Measurements from ENCODE around the gene JAM3. TPM values are rescaled to one million over a fixed set of nuclear protein-coding genes. Genes with fewer than 3 reads are reported as not detected.

The JAM3 gene
- total and polyA plus RNA-seq, 2 experiments from 2014 or later, result 46.2 to 63.7 TPM

DNA sequence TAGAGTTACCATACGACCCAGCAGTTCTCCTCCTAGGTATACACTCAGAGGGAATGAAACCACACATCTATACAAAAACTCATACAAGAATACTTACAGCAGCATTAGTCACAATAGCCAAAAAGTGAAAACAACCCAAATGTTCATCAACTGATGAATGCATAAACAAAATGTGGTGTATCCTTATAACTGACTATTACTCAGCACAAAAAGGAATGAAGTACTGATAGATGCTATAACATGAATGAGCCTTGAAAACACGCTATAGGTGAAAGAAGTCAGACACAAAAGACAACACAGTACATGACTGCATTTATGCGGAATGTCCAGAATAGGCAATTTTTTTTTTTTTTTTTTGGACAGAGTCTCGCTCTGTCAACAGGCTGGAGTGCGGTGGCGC, 131.8 kb downstream of the JAM3 start:
- no peak overlapping the region for H2AFZ ChIP-seq
- no peak overlapping the region for H3K4me3 ChIP-seq
- H4K20me1 ChIP-seq (ENCODE audit: insufficient read depth), result no peaks in the 10 kb centered on the region
- H3K9me2 ChIP-seq (ENCODE audit: insufficient read depth), result no peaks in the 10 kb centered on the region
- H3K27me3 ChIP-seq (replicated peaks; ENCODE audit: insufficient read depth), result no peaks in the 10 kb centered on the region
- no peak overlapping the region for H3K4me2 ChIP-seq (ENCODE audit: unreplicated experiment)
- no peaks in the 10 kb centered on the region for H3K9me3 ChIP-seq (ENCODE audit: low read depth)
- WGBS, 2 experiments (ENCODE audit: low coverage in 1 of 2, low lambda C conversion rate in 2 of 2, missing lambda C conversion rate in 2 of 2), result 90 to 92% methylated on average over 6 of the region's 6 CpGs
- in situ Hi-C loops (cut with MboI), result no loop called here
- no peak overlapping the region for H3K27ac ChIP-seq
- no peaks in the 10 kb centered on the region for H3K79me2 ChIP-seq (ENCODE audit: insufficient read depth)
- H3K4me1 ChIP-seq (ENCODE audit: insufficient read depth), result no peaks in the 10 kb centered on the region
- H3K36me3 ChIP-seq (ENCODE audit: low read depth), result peaks cover 23% of the 10 kb centered on the region
- H3F3A ChIP-seq (ENCODE audit: insufficient read depth), result no peaks in the 10 kb centered on the region
- no peak for TF ChIP-seq EZH2 (IDR thresholded peaks at IDR 0.05; ENCODE audit: insufficient read depth, poor library complexity, severe bottlenecking)
- TF ChIP-seq EZH2phosphoT487 (IDR thresholded peaks at IDR 0.05; ENCODE audit: insufficient read depth, low read depth), result no peak
- DNase-seq, result no peak
- no peak overlapping the region for H3K9ac ChIP-seq

Other genes with a start within 250 kb of the JAM3 start
- not detected in 2 replicates for gene SPATA19, start 223.6 kb upstream of the JAM3 start, total RNA-seq (2014; rRNA removed; shearing (Covaris generic))
- gene SPATA19, start 223.6 kb upstream of the JAM3 start, polyA plus RNA-seq (2016; fragmentation: Nextera tagmentation; extraction: Ambion mirVana), result not detected in 2 replicates
- 0.51 TPM in 1 of 2 replicates, not detected in the other for gene IGSF9B, start 112.1 kb upstream of the JAM3 start, total RNA-seq (2014; rRNA removed; shearing (Covaris generic))
- gene IGSF9B, start 112.1 kb upstream of the JAM3 start, polyA plus RNA-seq (2016; fragmentation: Nextera tagmentation; extraction: Ambion mirVana), result 0.04 TPM in 1 of 2 replicates, not detected in the other
- gene NCAPD3, start 154.9 kb downstream of the JAM3 start, total RNA-seq (2014; rRNA removed; shearing (Covaris generic)), result 9.0 and 13.3 TPM in 2 replicates
- 13.6 and 16.3 TPM in 2 replicates for gene NCAPD3, start 154.9 kb downstream of the JAM3 start, polyA plus RNA-seq (2016; fragmentation: Nextera tagmentation; extraction: Ambion mirVana)
- gene VPS26B, start 155.6 kb downstream of the JAM3 start, total RNA-seq (2014; rRNA removed; shearing (Covaris generic)), result 36.9 and 40.3 TPM in 2 replicates
- 27.4 and 28.7 TPM in 2 replicates for gene VPS26B, start 155.6 kb downstream of the JAM3 start, polyA plus RNA-seq (2016; fragmentation: Nextera tagmentation; extraction: Ambion mirVana)
- 24.3 and 25.6 TPM in 2 replicates for gene THYN1, start 184.3 kb downstream of the JAM3 start, total RNA-seq (2014; rRNA removed; shearing (Covaris generic))
- gene THYN1, start 184.3 kb downstream of the JAM3 start, polyA plus RNA-seq (2016; fragmentation: Nextera tagmentation; extraction: Ambion mirVana), result 44.2 and 49.8 TPM in 2 replicates
- gene ACAD8, start 184.5 kb downstream of the JAM3 start, total RNA-seq (2014; rRNA removed; shearing (Covaris generic)), result 18.9 and 26.7 TPM in 2 replicates
- gene ACAD8, start 184.5 kb downstream of the JAM3 start, polyA plus RNA-seq (2016; fragmentation: Nextera tagmentation; extraction: Ambion mirVana), result 18.5 and 19.4 TPM in 2 replicates
- not detected in 2 replicates for gene GLB1L3, start 207.3 kb downstream of the JAM3 start, total RNA-seq (2014; rRNA removed; shearing (Covaris generic))
- gene GLB1L3, start 207.3 kb downstream of the JAM3 start, polyA plus RNA-seq (2016; fragmentation: Nextera tagmentation; extraction: Ambion mirVana), result not detected in 2 replicates